Smooth muscle cell (in vitro differentiated cells): ENCODE measurements around the gene ALLC. TPM values are rescaled to one million over a fixed set of nuclear protein-coding genes. Genes with fewer than 3 reads are reported as not detected.

Experiments
- DNase-seq: peaks from one replicate; lab custom pipeline; 2025; ENCODE audit not compliant: unreplicated experiment; lab: John Stamatoyannopoulos, UW
- H2AFZ ChIP-seq: fragments of 200-600 bp; sonication (generic); 2 replicates; pipeline ENCODE4 v1.6.0; 2016; ENCODE audit warnings: antibody characterized with exemption, low read depth, mild to moderate bottlenecking
- H3F3A ChIP-seq: fragments of 200-600 bp; sonication (generic); 2 replicates; pipeline ENCODE4 v1.6.0; 2017; ENCODE audit warnings: antibody characterized with exemption, low read depth
- H3K27ac ChIP-seq: fragments of 200-600 bp; sonication (generic); 2 replicates; pipeline ENCODE4 v1.5.1; 2016; ENCODE audit warnings: low read depth, mild to moderate bottlenecking
- H3K27me3 ChIP-seq: fragments of 200-600 bp; sonication (generic); 2 replicates; pipeline ENCODE4 v1.6.1; 2016; ENCODE audit warnings: low read depth, mild to moderate bottlenecking
- H3K36me3 ChIP-seq: fragments of 200-600 bp; sonication (generic); 2 replicates; pipeline ENCODE4 v1.5.1; 2016; ENCODE audit warnings: low read depth
- H3K4me1 ChIP-seq: fragments of 200-600 bp; sonication (generic); 2 replicates; pipeline ENCODE4 v1.5.1; 2016; ENCODE audit warnings: low read depth
- H3K4me2 ChIP-seq: fragments of 200-600 bp; sonication (generic); 2 replicates; pipeline ENCODE4 v1.6.0; 2016; ENCODE audit warnings: mild to moderate bottlenecking
- H3K4me3 ChIP-seq: fragments of 200-600 bp; sonication (generic); 2 replicates; pipeline ENCODE4 v1.5.1; 2016; ENCODE audit warnings: mild to moderate bottlenecking
- H3K79me2 ChIP-seq: fragments of 200-600 bp; sonication (generic); 2 replicates; pipeline ENCODE4 v1.6.0; 2016; ENCODE audit warnings: low read depth, mild to moderate bottlenecking
- H3K9ac ChIP-seq: fragments of 200-600 bp; sonication (generic); 2 replicates; pipeline ENCODE4 v1.6.0; 2016; ENCODE audit warnings: low read depth
- H3K9me3 ChIP-seq: fragments of 200-600 bp; sonication (generic); replicated peaks from 2 replicates; pipeline ENCODE4 v1.5.1; 2016; ENCODE audit warnings: low read depth
- H4K20me1 ChIP-seq: fragments of 200-600 bp; sonication (generic); 2 replicates; pipeline ENCODE4 v1.6.0; 2016; ENCODE audit warnings: low read depth
- WGBS: methylation state at CpG from one replicate; pipeline ENCODE4 v1.1.7; 2016; ENCODE audit warnings: low lambda C conversion rate; 5-methylcytosine and 5-hydroxymethylcytosine counted together
- polyA plus RNA-seq: library from polyadenylated mRNA; unstranded; fragments of >200 nt; fragmentation: Nextera tagmentation; extraction: Ambion mirVana; gene quantifications from 2 replicates; pipeline ENCODE4 v1.2.1, GENCODE V29; 2016
- total RNA-seq: library from RNA; depleted of rRNA; stranded (reverse); fragments of >200 nt; gene quantifications from 2 replicates; pipeline ENCODE4 v1.2.3, GENCODE V29; 2014
- TF ChIP-seq, protein P1 (sequence below): fragments of 200-600 bp; sonication (generic); IDR thresholded peaks from 2 replicates; pipeline ENCODE4 v1.5.1; 2017; ENCODE audit warnings: borderline replicate concordance, mild to moderate bottlenecking, antibody characterized with exemption; ENCODE audit not compliant: insufficient read depth, poor library complexity, severe bottlenecking

Gene ALLC
- total and polyA plus RNA-seq, 2 experiments from 2014 or later = not detected

- Histone ChIP-seq H3K4me3 (no peak overlapping the region), H3F3A (no peaks in the 10 kb centered on the region), H3K9ac (no peak overlapping the region), H3K27ac (no peak overlapping the region), H3K4me2 (peak overlapping the region; percentile 66), H3K4me1 (no peaks in the 10 kb centered on the region), H3K9me3 (no peaks in the 10 kb centered on the region), H3K79me2 (no peaks in the 10 kb centered on the region), H3K36me3 (no peaks in the 10 kb centered on the region), H4K20me1 (no peaks in the 10 kb centered on the region), H3K27me3 (peaks cover 4% of the 10 kb centered on the region), H2AFZ (peak overlapping the region; percentile 71)
- TF ChIP-seq, protein P1, sequence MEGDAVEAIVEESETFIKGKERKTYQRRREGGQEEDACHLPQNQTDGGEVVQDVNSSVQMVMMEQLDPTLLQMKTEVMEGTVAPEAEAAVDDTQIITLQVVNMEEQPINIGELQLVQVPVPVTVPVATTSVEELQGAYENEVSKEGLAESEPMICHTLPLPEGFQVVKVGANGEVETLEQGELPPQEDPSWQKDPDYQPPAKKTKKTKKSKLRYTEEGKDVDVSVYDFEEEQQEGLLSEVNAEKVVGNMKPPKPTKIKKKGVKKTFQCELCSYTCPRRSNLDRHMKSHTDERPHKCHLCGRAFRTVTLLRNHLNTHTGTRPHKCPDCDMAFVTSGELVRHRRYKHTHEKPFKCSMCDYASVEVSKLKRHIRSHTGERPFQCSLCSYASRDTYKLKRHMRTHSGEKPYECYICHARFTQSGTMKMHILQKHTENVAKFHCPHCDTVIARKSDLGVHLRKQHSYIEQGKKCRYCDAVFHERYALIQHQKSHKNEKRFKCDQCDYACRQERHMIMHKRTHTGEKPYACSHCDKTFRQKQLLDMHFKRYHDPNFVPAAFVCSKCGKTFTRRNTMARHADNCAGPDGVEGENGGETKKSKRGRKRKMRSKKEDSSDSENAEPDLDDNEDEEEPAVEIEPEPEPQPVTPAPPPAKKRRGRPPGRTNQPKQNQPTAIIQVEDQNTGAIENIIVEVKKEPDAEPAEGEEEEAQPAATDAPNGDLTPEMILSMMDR = peak; percentile 58
- no peak for DNase-seq
- WGBS = 43% methylated on average over 22 of the region's 22 CpGs
Observed at GRCh38 chr2:3728104-3729054, 70.4 kb downstream of the ALLC start.

DNA sequence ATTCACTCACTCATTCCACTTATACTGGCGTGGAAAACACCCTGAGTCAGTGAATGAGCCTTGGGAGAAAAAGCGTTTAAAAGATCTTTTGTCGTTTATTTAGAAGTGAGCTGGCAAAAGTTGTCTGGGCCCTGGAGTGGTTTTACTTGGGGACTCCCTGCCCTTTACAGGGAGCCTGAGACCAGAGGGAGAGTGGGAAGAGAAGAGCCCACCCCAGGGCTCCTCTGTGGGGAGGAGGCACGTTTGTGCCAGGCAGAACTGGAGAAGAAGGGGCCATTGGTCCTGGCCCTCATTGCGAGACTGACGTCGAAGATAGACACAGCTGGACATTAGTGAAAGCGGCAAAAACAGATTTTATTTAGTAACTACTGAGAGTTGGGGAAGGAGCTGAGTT is 71.1 kb downstream of the ALLC start:
- TF ChIP-seq, protein P1 = no peak
- no peak overlapping the region for H3K4me2 ChIP-seq
- DNase-seq = no peak
- H3F3A ChIP-seq = no peaks in the 10 kb centered on the region
- H3K9me3 ChIP-seq = no peaks in the 10 kb centered on the region
- H4K20me1 ChIP-seq = no peaks in the 10 kb centered on the region
- WGBS = 87% methylated on average over 8 of the region's 8 CpGs
- peaks cover 4% of the 10 kb centered on the region for H3K27me3 ChIP-seq
- no peaks in the 10 kb centered on the region for H3K79me2 ChIP-seq
- H3K36me3 ChIP-seq = no peaks in the 10 kb centered on the region
- no peak overlapping the region for H3K9ac ChIP-seq
- no peak overlapping the region for H3K27ac ChIP-seq
- H3K4me3 ChIP-seq = no peak overlapping the region
- H3K4me1 ChIP-seq = no peaks in the 10 kb centered on the region
- no peak overlapping the region for H2AFZ ChIP-seq

DNA sequence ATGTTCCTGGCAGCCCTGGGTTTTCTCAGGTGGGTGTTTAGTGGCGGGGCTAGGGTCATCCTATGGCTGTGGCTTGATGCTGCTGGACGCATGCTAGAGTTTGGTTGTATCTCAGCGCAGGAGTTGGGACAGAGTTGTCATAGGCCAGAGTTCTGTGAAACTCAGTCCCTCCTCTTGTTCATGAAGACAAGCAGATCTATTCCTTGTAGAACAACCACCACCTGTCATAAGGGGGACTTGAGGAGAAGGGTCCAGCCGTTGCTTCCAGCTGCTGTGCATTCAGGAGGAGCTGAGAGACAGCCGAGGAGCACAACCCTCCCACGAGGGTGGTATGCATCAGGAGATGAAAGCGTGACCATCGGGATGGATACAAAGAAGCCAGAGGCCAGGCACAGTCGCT is 71.8 kb downstream of the ALLC start:
- H3K27ac ChIP-seq = no peak overlapping the region
- H3K36me3 ChIP-seq = no peaks in the 10 kb centered on the region
- H3K79me2 ChIP-seq = no peaks in the 10 kb centered on the region
- H2AFZ ChIP-seq = no peak overlapping the region
- WGBS = 89% methylated on average over 9 of the region's 9 CpGs
- no peaks in the 10 kb centered on the region for H3K9me3 ChIP-seq
- H4K20me1 ChIP-seq = no peaks in the 10 kb centered on the region
- no peak overlapping the region for H3K4me3 ChIP-seq
- DNase-seq = no peak
- TF ChIP-seq, protein P1 = no peak
- H3F3A ChIP-seq = no peaks in the 10 kb centered on the region
- H3K4me2 ChIP-seq = no peak overlapping the region
- peaks cover 4% of the 10 kb centered on the region for H3K27me3 ChIP-seq
- H3K4me1 ChIP-seq = no peaks in the 10 kb centered on the region
- no peak overlapping the region for H3K9ac ChIP-seq
